ENCODE results near the gene OLIG1.

The OLIG1 gene

DNA sequence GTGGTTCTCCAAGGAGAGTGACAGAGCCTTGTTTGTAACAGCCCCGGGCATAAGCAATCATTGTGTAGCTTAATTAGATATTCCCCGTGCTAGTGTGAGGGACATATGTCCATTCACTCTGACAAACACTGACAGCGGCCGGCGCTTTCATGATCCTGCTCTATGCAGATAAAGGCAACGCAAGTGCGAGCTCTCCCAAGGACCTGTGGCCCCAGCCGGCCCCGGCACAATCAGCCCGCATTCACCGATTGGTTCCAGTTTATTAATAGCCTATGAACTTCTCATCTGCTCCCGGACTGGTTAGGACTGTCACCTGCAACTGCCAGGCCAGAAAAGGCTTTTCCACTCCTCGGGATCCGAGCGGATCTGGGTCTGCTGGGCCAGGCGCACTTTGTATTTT is 18.0 kb upstream of the OLIG1 start:
- in situ Hi-C loops (cut with HindIII; ENCODE audit: low pct_ligation_motif_present, low sequenced_read_pairs), result no loop called here
- no peaks in the 10 kb centered on the region for H3K36me3 ChIP-seq (replicated peaks)
- DNase-seq, result no peak
- no peak for TF ChIP-seq CTCF (IDR thresholded peaks at IDR 0.05; ENCODE audit: low read depth, low read length, missing control alignments)
- H3K27me3 ChIP-seq (replicated peaks), result peaks cover 17% of the 10 kb centered on the region
- H3K4me3 ChIP-seq (ENCODE audit: low read depth, low read length), result no peak overlapping the region
- no peak overlapping the region for H3K27ac ChIP-seq

DNA sequence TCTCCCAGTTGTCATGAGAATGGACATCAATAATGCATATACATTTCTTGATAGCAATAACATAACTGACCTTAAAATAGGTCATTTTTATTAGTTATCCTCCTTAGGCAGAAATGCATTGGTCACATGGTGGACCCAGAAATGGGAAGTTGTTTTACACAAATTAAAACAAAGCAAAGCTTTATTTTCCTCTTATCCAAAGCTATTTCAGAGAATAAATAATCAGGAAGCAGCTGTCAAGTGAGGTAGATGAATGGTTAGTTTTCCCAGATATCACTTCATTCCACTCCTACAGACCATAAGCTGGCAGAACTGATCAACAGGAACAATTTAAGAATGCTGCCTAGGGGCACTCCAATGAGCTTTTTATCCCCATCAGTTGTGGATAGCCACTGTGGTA is 16.0 kb upstream of the OLIG1 start:
- Histone ChIP-seq H3K27me3 (replicated peaks) (peaks cover 3% of the 10 kb centered on the region), H3K36me3 (replicated peaks) (no peaks in the 10 kb centered on the region), H3K4me3 (ENCODE audit: low read depth, low read length) (no peak overlapping the region), H3K27ac (no peak overlapping the region)
- DNase-seq, result no peak
- no peak for TF ChIP-seq CTCF (IDR thresholded peaks at IDR 0.05; ENCODE audit: low read depth, low read length, missing control alignments)
- in situ Hi-C loops (cut with HindIII; ENCODE audit: low pct_ligation_motif_present, low sequenced_read_pairs), result no loop called here

- in situ Hi-C loops (cut with HindIII; ENCODE audit: low pct_ligation_motif_present, low sequenced_read_pairs), result no loop called here
- Histone ChIP-seq H3K4me3 (ENCODE audit: low read depth, low read length) (no peak overlapping the region), H3K36me3 (replicated peaks) (no peaks in the 10 kb centered on the region), H3K27me3 (replicated peaks) (peaks cover 16% of the 10 kb centered on the region), H3K27ac (no peak overlapping the region)
- no peak for TF ChIP-seq CTCF (IDR thresholded peaks at IDR 0.05; ENCODE audit: low read depth, low read length, missing control alignments)
- no peak for DNase-seq
These were observed 13.9 kb upstream of the OLIG1 start for GRCh38 chr21:33055991-33056390.

DNA sequence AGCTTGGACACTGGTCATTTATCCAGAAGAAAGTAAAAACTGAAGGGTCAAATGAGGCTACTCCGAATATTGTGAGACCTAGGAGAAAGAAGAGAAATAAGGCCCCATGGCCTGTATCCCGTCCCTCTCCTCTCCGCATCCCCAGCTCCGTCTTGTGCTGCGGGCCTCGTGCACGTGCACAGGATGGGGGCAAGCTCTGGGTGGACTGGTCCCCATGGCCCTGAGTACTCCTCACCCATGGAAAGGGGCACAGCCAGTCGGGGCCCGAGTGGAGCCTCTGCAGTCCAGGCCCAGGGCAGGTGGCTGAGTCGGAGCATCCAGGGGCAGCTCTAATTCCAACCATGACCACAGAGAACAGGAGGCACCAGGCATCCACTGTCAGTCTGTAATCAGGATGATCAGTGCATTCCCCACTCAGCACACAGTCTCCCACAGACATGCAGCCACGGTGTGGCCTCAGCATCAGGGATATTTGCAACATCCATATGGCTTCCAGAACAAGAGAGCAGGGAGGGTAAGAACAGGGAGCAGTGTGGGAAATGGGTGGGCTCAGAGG is 12.5 kb upstream of the OLIG1 start:
- TF ChIP-seq CTCF (IDR thresholded peaks at IDR 0.05; ENCODE audit: low read depth, low read length, missing control alignments), result no peak
- DNase-seq, result no peak
- no peaks in the 10 kb centered on the region for H3K36me3 ChIP-seq (replicated peaks)
- H3K27ac ChIP-seq, result no peak overlapping the region
- in situ Hi-C loops (cut with HindIII; ENCODE audit: low pct_ligation_motif_present, low sequenced_read_pairs), result no loop called here
- no peak overlapping the region for H3K4me3 ChIP-seq (ENCODE audit: low read depth, low read length)
- peaks cover 22% of the 10 kb centered on the region for H3K27me3 ChIP-seq (replicated peaks)

- in situ Hi-C loops (cut with HindIII; ENCODE audit: low pct_ligation_motif_present, low sequenced_read_pairs), result no loop called here
- H3K27me3 ChIP-seq (replicated peaks), result peaks cover 28% of the 10 kb centered on the region
- TF ChIP-seq CTCF (IDR thresholded peaks at IDR 0.05; ENCODE audit: low read depth, low read length, missing control alignments), result no peak
- H3K4me3 ChIP-seq (ENCODE audit: low read depth, low read length), result no peak overlapping the region
- no peak for DNase-seq
- H3K36me3 ChIP-seq (replicated peaks), result no peaks in the 10 kb centered on the region
- no peak overlapping the region for H3K27ac ChIP-seq
These were observed 11.4 kb upstream of the OLIG1 start for GRCh38 chr21:33058527-33058926.

- no peak for TF ChIP-seq CTCF (IDR thresholded peaks at IDR 0.05; ENCODE audit: low read depth, low read length, missing control alignments)
- peaks cover 29% of the 10 kb centered on the region for H3K27me3 ChIP-seq (replicated peaks)
- in situ Hi-C loops (cut with HindIII; ENCODE audit: low pct_ligation_motif_present, low sequenced_read_pairs), result no loop called here
- no peaks in the 10 kb centered on the region for H3K36me3 ChIP-seq (replicated peaks)
- no peak overlapping the region for H3K4me3 ChIP-seq (ENCODE audit: low read depth, low read length)
- no peak overlapping the region for H3K27ac ChIP-seq
- DNase-seq, result no peak
These were observed 11.0 kb upstream of the OLIG1 start for GRCh38 chr21:33058957-33059356.

Measured in brain microvascular endothelial cell (primary cell).